HG03097 (cell line): ENCODE results near the gene DCTN4.
A peak's percentile ranks its signal among the peaks of the same experiment; 100 is the strongest.
"Not testable (repeated sequence)": the region's sequence is repeated elsewhere in the genome, so short reads cannot be mapped to it uniquely, and the experiment has no call there.

ENCODE experiments used
- ATAC-seq: cut with Tn5 transposase; IDR thresholded peaks from one replicate; pipeline ENCODE4 v1.9.1; 2021; ENCODE audit not compliant: unreplicated experiment, low FRiP score

The DCTN4 gene

DNA sequence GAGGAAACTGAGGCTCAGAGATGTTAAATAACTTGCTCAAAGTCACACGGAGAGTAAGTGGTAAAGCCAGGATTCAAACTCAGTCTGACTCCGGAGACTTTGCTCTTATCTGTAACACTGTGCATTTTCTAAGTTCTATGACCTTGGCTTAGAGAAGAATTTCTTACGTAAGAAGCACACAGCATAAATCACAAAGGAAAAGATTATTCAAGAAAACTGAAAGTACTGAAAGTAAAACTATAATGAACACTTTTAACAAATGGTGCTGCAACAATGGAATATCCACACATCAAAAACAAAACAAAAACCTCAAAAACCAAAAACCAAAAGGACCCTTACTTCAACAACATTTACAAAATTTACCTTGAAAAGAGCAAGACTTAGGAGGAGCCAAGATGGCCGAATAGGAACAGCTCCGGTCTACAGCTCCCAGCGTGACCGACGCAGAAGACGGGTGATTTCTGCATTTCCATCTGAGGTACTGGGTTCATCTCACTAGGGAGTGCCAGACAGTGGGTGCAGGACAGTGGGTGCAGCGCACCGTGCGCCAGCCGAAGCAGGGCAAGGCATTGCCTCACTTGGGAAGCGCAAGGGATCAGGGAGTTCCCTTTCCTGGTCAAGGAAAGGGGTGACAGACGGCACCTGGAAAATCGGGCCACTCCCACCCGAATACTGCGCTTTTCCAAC is 16.2 kb downstream of the DCTN4 start:
- ATAC-seq = not testable (repeated sequence)

DNA sequence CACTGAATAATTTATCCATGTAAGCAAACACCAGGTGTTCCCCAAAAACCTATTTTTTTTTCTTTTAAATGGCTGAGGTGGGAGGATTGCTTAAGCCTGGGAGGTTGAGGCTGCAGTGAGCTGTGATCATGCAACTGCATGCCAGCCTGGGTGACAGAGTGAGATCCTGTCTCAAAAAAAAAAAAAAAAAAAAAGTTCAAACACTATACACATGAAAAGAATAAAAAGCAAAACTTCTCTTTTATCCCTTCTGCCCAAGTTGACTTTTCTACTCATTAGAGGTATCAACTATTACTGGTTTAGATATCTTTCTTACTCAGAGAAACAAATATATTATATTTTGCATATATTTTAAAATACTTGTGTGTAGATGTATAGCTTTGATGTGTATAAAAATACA is 17.8 kb downstream of the DCTN4 start:
- no peak for ATAC-seq

DNA sequence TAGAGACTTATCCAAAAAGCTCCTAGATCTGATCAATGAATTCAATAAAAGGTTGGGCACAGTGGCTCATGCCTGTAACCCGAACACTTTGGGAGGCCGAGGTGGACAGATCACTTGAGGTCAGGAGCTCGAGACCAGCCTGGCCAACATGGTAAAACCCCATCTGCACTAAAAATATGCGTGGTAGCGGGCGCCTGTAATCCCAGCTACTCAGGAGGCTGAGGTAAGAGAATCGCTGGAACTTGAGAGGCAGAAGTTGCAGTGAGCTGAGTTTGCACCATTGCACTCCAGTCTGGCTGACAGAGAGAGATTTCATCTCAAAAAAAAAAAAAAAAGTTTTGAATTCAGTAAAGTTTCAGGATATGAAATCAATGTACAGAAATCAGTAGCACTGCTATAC is 20.0 kb downstream of the DCTN4 start:
- ATAC-seq = no peak

DNA sequence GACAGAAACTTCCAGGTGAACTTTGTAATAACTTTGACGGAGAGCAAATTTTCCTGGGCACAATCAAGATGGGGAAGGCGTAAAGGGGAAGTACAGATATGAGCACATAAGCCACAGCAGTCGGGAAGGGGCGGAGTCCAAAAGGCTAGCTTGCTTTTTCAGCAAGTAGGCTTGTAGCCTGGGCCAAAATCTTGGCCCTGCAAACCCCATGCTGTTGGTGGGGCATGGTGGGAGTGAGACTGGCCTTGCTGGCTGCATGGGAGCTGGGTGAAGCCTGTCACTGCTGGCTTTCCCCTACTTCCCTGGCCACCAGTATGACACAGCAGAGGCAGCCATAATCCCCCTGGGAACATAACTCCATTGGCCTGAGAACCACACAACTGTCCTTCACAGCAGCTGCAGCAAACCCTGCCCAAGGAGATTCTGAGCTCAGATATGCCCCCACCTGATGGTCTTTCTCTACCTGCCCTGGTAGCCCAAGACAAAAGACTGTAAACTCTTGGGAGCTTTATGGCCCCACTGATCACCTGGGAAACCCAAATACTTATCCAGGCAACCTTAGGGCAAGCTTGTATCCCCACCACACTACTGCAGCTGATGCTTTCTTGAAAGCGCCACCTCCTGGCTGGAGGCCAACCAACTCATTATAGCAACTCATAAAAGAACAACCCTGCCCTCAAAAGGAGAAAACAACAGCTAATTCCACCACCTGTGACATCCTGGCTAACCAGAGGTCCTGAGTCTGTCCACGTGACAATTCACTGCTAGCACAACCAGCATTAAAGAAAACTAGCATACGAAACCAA is 24.0 kb downstream of the DCTN4 start:
- peak; percentile 59 for ATAC-seq

DNA sequence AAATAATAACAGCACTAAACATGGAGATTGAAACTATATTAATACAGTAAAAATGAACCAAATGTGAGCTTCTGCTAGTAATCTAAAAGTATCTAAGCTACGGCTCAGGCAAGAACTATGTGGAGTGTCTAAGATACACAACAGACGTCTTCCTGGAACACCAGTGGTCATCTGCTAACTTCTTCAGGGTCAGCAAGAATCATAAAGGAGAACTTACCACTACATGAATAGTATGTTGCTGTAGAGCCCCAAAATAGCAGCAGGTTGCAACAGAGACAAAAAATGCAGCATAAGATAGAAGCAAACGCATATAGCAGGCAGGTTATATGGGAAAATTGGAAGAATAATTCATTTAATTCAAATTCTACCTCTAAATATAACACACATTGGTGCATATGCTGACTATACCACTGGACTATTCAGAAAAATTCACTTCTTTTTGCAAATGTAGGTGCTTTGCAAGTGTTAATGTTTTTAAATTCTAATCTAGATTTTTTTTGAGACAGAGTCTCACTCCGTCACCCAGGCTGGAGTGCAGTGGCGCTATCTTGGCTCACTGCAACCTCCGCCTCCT is 27.1 kb downstream of the DCTN4 start:
- ATAC-seq = no peak

DNA sequence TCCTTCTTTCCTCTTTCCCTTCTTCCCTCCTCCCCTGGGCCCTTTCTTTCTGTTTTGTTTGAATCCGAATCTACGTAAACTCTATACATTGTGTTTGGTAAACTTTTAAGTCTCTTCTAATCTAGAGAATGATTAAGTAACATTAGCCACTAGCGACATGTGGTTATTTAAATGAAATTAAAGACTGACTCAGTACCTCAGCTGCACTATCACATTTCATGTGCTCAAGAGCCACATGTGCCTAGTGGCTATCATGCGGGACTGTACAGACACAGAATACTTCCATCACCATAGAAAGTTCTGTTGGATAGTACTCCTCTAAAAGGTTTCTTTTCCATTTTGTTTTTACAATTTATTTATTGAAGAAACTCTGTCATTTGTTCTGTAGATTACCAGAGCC is 29.0 kb downstream of the DCTN4 start:
- no peak for ATAC-seq

DNA sequence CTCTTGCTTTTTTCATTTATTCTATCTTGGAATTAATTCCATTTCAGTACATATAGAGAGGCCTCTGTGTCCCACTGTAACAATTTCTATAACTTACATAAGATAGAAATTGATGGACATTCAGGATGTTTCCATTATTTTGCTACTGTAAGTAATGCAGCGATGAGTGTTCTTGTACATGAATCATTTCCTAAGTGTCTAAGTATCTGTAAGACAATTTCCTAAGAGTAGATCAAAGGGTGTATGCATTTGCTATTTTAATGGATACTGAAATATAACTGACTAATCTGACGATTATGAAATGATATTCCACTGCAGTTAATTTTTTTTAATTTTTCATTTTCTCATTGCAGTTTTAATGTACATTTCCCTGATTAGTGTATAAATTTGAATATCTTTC is 35.0 kb downstream of the DCTN4 start:
- no peak for ATAC-seq

DNA sequence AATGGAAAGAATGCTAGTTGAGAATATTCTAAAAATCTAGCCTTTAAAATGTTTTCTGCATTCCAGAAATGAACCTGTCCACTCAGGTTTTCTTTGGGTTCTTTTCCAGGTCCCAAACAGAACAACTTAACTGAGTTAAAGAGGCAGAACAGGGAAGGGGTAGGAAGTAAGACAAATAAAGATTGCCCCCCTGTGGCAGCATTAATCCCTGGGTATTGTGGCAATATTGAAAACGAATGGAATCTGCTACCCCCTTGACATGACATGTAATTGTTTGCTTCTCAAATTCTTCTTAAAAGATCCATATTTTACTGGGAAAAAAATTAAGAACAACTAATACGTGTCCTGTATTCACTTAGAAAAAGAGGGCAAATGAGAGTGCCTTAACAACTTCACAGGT is 48.7 kb downstream of the DCTN4 start:
- no peak for ATAC-seq

DNA sequence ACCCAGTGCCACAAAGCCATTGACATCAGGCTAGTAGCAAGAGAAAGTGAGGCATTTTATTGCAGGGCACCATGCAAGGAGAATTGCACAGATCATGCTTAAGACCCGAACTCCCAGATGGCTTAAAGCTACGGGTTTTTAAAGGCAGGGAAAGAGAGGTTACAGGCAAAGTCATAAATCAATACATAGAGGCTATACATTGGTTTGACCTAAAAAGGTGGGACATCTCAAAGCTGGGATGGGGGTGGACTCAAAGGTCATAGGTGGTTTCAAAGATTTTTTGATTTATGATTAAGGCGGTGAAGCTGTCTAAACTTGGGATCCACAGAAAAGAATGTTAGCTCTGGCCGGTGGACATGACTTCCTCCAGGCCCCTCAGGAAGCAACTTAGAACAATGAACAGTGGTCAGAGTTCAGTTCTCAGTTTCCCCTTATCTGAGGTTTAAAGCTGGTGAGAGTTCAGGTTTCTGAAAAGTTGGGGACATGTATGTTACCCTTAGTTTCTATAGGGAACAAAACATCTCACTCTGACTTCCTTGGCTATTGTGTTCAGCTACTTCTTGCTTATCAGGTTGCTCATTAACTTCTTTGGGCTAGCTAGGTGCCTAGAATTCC is 51.9 kb downstream of the DCTN4 start:
- ATAC-seq = no peak

DNA sequence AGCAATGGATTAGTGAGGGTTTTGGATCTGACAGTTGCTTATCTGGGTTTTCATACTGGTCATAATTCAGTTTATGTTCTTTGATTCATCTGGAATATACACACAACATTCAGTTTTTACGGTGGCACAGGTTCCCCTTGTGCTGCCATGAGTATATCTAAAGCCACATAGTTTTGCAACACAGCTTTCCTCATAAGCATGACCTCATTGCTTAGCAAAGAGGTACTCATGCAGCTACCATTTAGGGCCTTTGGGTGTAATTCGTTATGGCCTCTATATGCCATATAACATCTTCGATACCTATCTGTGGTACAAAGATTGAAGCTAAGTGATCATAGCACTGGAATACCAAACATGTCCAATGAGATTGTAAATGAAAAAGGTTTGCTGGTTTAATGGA is 55.1 kb downstream of the DCTN4 start:
- ATAC-seq = no peak

DNA sequence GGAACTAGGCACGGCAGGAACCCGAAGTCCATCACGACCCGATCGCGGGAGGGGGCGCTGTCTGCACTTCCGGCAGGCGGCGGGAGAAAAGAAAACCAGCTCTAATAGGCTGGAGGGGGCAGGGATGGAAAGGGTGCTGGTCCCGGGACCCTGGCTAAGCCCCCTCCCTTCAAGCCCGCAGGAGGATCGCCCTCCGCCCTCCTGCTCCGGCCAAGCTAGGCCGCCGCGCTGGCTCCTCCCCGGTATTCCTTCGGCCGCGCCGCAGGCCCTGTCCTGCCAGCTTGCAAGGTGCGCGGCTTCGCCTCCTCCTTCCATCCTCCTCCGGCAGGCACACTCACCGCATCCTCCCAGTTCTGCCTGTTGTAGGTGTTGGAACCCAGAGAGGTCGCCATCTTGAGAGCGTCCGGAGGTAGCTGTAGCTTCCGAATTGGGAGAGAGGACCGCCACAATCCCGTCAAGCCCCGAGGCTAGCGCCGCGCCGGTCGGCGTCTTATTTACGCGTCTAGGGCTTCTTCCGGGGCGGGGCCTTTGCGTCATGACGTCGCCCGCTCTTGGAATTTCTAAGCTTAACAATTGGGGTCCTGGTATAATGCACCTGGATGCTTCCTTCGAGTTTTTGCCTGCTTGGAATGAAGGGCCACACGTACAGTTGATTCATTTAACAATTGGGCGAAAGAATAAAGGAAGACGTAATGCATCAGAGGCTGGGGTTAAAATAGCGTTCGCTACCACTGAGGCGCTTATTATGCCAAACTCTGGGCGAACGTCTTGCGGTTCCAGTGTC is 58.0 kb downstream of the DCTN4 start, which contains the start of gene RBM22:
RBM22 (minus strand) TSS at position 469 of the 784 bp plus-strand sequence; CDS start at position 392, 77 bp downstream.
- ATAC-seq = peak; percentile 92

DNA sequence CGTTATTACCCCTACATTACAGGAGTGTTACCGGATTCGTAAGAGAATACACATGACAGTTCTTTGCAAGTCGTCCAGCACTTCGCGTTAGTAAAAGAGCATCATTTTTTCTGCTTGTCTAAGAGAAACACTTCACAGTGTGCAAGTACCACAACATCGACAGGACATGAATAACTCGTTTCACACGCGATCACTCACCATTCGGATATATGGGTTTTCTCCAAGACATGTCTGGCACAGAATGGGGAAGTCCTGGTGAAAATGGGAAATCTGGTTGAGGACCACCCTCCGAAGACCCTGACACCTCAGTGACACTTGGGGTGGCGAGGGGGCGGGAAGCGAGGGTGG is 58.6 kb downstream of the DCTN4 start:
- ATAC-seq = peak; percentile 15

DNA sequence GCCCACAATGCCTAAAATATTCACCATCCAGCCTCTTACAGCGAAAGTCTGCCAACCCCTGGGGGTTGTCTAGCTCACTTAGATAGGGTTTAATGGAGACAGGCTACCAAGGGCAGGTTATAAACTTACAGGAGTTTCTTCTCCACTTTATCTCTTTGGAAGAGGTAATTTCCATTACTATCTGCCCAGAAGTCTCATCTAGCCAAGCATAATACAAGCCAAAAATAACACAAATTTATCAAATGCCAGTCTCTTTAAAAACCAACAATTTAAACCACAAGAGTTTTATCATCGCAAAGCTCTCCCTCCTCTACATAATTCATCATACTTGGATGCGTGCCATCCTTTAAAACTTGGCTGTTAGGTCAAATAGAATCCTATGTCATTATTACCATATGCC is 64.2 kb downstream of the DCTN4 start:
- ATAC-seq = no peak

DNA sequence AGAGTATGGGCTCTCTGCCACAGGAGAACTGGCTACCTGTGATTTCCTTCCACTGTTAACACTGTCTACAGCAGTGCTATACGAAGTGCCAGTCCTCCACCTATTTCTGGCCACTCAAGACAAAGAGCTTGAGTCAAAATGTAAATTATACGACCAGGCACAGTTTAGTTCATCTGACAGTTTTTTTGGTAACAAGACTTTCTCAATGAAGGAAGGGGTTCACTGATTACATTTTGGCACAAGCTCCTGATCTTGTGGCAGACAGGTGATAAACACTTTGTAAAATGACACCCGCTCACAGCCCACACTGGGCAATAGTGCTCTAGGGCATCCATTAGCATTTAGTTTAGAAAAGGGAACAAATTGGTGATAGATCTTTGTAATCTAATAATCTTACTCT is 66.5 kb downstream of the DCTN4 start:
- ATAC-seq = no peak

DNA sequence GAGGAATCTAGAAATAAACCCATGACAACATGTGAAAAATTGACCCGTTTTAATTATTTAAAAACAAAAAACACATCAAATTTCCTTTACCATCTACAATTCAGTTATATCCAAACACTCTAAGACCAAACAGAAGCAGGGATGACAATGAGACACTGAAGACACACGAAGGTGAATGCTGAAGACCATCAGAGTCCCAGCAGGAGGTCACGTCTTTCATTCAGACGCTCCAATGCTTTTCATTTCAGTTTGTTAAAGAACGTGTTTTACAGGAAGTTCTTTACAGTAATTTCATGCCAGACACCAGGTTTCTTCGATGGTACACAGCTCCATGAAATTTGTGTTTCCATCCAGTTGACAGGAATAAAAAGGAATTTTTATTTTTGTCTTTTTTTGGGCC is 68.1 kb downstream of the DCTN4 start:
- ATAC-seq = no peak

DNA sequence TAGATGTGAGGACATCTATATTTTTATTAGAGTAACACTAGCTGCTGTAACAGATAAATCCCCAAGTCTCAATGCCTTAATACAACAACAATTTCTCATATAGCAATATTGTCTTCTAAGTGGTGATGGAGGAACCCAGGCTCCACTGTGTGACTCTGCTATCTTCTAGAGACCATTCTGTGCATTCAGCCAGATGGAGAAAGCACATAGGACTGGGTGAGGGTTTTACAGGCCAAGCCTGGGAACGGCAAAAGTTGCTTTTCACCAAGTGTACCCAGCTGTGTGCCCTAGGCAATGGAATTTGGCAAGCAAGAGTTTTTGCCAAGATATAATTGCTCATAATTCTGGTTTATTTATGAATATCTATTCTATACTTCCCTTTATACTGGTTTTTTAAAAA is 69.7 kb downstream of the DCTN4 start:
- no peak for ATAC-seq

DNA sequence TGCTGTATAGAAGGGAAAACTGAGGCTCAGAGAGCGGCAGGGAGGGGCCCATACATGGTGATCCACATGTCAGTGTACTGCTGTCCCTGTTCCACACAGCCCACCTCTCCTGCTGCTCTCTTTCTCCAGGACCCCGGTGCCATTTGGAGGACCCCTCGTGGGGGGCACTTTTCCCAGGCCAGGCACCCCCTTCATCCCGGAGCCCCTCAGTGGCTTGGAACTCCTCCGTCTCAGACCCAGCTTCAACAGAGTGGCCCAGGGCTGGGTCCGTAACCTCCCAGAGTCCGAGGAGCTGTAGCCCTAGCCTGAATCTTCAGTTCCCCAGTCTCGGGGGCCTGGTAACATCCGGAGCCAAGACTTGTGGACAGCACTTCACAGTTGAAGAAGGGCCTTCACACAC is 82.2 kb downstream of the DCTN4 start:
- ATAC-seq = no peak

DNA sequence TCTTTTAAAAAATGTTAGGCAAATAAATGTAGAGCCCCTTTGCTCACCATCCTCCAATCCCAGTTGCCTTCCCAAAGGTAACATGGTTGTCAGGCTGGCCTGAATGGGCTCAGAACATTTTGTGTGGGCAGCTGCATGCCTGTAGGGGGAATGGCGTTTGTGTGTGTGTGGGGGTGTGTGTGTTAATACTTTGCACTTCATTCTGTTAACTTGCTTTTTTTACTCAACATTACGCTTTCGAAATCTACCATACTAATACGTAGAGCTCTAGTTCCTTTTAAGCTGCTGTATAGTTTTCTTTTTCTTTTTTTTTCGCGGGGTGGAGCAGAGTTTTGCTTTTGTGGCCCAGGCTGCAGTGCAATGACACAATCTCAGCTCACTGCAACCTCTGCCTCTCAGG is 83.7 kb downstream of the DCTN4 start:
- no peak for ATAC-seq

DNA sequence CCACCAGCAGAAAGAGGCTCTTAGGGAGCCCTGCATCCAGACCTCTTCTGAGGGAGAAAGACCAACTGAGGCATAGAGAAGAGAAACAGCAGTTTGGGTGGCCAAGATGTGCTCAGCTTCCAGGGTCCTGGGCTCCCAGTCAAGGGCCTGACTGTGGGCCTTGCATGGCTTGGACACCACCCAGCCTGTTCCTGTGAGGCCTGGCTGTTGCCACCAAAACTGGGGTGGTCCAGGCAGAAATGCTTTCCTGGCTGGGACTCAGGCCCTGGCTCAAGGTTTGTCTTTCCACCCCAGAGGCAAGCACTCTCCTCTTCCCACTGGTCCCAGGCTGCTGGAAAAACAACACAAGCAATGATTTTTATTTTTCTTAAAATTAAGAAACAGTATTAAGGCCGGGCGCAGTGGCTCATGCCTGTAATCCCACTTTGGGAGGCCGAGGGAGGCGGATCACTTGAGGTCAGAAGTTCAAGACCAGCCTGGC is 84.4 kb downstream of the DCTN4 start:
- no peak for ATAC-seq

DNA sequence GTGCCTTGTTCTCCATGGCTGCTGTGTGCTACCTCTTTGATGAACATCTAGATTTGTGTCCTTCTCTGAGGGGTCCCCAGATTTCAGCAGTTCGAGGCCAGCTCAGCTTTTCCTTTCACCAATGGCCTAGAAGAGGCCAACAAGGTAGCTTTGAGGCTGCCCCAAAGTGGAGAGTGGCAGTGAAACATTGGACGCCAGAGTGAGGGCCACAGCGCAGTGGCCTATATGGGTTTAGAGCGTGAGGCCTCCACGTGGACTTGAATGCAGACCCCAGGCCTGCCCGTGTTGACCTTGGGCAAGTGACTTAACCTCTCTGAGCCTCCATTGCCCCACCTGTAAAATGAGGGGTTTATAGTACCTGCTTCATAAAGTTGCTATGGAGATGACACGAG is 85.9 kb downstream of the DCTN4 start:
- no peak for ATAC-seq
